ENCODE results near the gene SELENOS. TPM values are rescaled to one million over a fixed set of nuclear protein-coding genes. Genes with fewer than 3 reads are reported as not detected.
"Not testable (repeated sequence)": the region's sequence is repeated elsewhere in the genome, so short reads cannot be mapped to it uniquely, and the experiment has no call there.

Gene SELENOS
- total RNA-seq, 1 donor from 2014 or later, result 68.0 TPM

DNA sequence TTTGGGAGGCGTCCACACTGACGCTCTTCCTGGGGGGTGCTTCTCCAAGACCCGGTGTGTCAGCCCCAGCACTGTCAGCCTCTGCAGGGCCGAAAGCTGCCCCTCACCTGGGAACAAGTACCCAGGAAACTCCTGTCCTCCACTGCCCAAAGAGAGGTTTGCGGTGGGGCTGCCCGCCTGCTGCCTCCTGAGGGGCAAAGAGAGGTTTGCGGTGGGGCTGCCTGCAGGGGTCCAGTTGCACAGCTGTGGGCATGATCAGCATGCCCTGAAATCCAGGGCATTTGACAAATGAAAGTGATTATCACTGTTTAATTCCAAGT, 32.8 kb upstream of the SELENOS start:
- no peak for DNase-seq (ENCODE audit: low read depth)

DNA sequence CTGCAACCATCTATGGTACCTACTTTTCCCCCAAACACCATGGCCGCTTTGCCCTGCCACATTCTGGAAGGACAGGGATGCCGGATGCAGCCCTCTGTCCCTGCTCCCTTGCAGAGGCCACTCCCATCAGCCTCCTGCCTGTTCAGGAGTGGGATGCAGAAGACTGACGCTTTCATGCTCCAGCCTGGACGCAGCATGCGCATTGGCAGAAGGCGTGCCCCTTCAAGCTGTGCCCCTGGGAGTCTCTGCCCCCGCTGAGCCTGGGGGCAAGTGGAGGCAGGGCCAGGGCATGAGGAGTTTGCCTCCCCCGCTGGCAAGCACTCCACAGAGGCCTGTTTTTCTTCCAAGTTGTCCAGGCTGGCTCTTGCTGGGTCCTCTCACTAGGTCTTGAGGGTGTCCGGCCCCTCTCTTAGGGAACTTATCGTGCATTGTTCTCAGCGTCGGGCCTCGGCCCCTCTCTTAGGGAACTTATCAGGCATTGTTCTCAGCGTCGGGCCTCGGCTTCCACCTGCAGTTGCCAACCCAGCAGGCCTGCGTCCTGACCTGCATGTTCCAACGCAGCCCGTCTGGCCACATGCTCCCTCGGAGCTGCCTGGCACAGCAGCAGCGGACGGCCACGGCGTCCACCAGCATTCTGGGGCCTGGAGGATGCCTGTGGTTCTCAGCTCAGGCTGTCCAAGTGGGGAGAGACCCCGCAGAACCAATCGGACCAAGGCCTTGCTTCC, 32.3 kb upstream of the SELENOS start:
- DNase-seq (ENCODE audit: low read depth), result no peak

DNA sequence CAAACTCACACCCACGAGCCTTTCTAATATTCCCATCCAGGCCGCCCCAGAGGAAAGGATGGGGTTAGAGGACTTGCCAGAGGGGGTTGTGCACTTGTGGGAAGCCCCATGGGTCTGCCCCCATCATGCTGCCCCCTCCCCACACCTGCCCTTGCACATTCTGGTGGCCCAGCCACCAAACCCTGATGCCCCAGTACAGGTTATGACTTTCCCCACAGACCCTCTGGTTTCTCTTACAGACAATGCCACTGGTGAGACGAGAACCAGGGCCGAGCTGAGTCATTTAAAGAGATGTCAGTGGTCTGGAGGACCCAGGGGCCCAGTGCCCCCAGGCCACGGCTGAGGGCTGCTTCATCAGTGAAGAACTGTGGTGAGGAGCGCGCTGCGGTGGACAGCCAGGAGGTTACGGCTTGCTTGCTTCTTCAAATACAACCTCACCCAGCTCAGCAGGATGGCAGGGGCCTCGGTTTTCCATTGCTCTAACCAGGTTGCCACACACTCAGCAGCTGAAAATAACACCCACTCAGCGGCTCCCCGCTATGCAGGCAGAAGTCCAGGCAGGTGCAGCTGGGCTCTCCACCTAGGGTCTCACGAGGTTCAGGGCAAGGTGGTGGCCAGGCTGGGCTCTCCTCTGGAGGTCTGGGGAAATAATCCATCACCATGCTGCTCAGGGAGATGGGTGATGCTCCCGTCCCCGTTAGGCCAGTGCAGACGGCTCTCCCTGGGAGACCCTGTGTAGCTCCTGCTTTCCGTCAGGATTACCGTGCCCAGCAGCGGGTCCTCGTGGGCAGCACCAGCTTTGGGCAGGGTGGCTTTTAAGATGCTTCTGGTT, 31.5 kb upstream of the SELENOS start:
- no peak for DNase-seq (ENCODE audit: low read depth)

DNA sequence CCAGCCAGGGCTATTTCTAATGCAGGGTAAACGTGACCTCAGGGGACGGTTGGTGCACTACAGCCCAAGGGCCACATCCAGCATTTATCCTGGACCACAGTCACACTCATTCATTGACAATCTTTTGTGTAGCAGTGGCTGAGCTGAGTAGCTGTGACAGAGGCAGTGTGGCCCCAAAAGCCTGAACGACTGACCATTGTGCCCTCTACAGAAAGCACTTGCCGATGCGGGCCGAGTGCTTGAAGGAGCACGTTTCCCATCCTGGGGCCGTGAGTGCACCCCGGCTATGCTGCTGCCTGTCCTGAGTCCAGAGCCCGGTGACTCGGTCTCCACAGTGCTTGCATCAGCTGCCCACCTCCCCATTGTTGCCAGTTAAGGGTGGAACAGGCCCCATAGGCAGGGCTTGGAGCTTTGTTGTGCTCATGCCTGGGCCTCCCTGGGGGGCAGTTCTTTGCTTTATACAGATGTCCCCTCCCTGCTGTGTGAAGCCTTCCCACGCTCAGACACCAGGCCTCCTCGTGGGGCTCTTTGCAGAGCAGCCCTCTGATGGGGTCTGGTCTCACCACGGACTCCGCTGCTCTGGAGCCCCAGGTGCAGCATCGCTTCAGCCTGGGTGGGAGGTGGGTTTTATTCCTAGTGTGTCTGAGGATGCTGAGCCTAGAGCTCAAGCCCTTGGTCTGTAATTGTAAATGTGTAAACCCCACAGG, 30.8 kb upstream of the SELENOS start:
- no peak for DNase-seq (ENCODE audit: low read depth)

DNA sequence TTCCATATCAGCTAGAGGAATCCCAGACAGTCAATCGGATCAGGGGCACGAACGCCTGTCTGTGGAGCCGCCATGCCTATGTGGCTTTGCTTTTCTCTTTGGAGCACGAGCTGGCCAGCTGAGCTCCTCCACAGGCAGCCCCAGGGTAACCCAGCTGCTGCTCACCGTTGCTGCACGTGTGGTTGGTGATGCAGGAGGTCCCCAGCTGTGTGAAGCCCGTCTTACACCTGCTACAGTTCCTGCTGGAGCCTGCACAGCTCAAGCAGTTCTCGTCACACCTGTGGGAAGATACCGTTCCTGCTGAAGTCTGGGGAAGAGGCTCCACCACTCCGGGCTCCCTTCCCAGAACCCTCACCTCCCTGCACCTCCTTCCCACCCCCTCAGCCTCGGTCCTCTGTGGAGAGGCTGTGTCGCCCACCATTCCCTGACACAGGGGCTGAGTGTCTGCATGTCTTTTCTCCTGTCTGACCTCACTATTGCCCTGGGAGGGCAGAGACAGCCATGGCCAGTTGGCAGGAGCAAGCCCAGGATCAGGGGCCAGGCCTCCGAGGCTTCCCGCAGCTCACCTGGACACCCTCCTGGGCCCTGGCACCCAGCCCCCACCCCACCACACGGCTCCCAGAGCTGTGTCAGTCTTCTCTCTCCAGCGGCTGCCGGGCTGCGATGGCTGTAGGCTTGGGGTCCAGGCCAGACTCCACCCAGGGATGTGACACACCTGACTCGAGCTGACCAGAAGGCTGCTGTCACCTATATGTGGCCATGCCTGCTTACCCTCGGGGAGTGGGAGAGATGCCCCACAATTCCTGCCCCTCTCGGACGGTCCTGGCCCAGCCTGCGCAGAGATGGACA, 30.0 kb upstream of the SELENOS start:
- no peak for DNase-seq (ENCODE audit: low read depth)

DNA sequence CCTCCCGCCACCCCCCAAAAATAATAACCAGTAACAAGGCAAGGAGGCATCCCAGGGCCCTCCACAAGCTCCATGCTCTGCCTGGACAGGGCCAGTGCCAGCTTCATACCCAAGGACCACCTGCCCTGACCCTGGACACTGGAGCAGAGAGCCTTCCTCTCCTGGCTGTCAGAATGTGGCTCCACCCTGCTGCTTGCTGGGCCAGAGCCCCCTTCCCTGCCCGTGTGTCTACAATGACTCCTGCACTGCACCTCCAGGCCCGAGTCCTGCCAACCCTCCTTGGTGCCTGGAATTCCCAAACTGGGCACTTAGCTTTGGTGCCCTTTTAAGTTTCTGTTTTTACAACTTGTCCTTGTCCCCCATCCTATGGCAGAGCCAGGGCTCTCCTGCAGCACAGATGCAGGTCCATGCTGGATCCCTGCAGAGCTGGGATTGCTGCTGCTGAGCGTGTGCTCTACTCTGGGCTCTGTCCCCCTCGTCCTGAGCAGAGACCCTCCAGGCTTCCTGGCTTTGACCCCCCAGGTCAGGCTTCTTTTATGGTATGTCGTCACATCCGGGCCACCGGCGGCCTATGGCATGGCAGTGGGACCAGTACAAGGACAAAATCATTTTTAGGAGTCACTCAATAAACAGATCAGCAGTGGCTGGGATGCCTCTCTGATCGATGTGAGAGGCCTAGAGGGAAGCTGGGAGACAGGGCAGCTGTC, 29.2 kb upstream of the SELENOS start:
- DNase-seq (ENCODE audit: low read depth), result no peak

DNA sequence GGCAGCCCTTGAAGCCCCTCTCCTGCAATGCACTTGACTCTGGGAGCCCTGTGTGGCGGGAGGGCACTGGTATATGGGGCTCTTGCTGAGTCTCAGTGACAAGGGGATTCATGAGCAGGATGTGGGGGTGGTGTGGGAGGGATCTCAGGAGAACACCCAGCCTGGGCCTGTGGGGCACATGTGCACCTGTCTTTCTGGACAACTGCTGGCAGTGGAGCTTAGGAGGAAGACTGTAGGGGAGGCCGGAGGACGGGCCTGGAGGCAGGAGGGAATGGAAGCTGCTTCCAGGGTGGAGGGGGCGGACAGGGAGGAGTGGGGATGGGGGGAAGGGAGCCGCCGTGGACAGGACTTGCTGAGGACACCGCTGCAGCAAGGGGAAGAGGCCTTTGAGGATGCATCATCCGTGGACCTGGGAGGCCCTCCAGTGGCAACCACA, 28.6 kb upstream of the SELENOS start:
- peak; percentile 9 for DNase-seq (ENCODE audit: low read depth)

DNA sequence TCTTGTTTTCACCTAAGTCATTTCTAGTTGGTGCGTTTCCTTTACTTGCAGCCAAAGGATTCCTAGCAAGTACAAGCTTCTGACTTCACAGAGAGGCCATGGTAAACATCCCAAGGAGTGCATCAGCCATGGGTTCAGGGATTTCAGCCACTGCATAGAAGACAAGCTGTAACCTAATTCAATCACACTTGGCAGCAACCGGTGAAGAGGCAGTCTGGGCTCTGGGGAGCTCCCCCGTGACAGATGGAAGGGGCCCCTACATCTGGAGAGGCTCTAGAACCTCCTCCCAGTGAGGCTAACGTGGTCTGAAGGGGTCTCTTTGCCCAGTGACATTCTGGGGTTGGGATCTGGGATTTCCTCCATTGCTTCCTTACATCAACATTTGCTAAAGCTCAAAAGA, 26.1 kb upstream of the SELENOS start:
- DNase-seq (ENCODE audit: low read depth), result no peak

DNA sequence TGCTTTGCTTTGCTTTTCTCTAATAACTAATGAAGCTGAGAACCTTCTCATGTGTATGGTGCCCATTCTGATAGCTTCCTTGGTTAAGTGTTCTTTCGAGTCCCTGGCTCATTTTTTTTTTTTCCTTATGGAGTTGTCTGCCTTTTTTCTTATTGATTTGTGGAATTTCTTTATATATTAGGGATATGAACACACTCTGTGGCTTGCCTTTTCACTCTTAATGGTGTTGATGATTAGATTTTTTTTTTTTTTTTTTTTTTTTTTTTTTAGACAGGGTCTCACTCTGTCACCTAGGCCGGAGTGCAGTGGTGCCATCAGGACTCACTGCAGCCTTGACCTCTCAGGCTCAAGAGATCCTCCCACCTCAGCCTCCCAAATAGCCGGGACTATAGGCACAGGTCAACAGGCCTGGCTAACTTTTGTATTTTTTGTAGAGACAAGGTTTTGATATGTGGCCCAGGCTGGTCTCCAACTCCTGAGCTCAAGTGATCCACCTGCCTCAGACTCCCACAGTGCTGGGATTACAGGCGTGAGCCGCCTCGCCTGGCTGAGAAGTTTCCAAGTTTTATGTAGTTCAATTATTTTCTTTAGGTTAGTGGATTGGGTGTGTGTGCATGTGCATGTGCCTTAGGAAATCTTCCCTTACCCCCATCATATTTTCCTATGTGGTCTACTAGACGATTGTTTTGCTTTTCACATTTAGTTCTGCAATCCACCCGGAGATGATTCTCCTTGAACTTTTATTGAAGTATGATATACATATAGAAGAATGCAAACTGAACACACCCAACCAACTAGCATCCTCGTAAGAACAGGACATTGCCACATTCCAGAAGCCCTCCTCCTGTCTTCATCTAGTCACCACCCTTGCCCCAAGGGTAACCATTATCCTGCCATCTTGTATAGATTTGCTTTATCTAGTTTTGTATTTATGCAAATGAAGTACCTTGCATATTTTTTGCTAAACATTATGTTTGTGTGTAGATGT, 19.4 kb upstream of the SELENOS start:
- no peak for DNase-seq (ENCODE audit: low read depth)

DNA sequence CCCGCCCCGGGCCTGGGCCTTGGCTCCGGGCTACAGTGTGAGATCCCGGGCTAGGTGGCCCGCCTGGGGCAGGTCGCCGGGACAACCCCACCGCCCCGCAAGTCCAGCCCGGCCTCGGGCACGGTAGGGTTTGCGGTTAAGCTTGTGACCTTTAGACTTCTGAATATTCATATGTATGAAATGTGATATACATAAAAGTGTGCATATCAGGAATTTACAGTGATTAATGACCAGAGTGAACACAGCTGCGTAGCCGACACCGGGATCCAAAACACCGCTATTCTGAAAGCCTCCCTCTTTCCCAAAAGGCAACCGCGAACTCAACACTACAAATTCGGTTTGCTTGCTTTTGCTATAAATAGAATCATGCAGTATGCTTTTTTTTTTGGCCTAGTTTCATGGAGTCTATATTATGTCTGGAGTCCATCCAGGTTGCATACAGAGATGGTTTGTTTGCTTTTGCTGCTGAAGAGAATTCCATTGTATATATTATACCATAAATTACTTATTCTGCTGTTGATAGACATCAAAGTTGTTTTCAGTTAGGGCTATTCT, 18.4 kb upstream of the SELENOS start:
- DNase-seq (ENCODE audit: low read depth), result no peak

DNA sequence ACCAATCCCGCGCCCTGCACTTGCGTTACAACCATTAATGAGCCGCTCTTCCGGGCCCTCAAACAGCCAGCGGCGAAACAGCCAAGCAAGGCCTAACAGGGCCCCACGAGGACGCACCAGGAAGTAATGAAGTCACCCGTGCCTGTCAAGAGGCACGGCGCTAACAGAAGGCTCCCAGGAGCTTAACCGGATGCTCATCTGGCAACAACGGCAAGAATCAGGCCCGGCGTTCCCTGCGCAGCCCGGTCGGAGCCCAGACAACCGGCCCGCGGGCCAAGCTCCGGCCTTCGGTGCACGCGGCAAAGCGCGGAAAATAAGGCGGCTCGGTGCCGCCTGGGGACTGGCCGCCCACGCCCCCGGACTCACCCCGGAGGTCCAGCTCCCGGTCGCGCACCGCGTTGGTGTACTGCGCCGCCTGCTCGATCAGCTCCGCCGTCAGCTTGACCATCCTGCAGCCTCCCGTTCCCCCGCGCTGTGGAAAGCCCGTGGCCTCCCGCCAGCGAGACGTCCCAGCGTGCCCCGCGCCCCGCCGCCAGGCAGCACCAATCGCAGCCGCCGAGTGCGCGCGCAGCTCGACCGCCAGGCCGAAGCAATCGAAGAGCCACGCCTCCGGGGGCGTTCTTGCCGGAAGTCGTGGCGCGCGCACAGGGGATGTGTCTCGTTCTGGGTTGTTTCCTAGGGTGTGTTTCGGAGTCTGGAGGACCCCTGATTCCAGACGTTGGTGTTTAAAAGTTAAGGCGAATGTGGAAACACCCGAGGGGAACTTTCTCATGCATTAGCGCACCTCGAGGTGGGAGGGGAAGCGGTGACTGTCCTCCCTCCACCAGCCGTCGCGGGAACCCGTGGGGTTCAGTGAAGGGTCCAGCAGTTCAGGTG, 17.7 kb upstream of the SELENOS start, which contains the start of gene SNRPA1:
SNRPA1 (minus strand) TSS at position 518 of the 876 bp plus-strand sequence; CDS start at position 448, 70 bp downstream.
- peak; percentile 95 for DNase-seq (ENCODE audit: low read depth)

DNA sequence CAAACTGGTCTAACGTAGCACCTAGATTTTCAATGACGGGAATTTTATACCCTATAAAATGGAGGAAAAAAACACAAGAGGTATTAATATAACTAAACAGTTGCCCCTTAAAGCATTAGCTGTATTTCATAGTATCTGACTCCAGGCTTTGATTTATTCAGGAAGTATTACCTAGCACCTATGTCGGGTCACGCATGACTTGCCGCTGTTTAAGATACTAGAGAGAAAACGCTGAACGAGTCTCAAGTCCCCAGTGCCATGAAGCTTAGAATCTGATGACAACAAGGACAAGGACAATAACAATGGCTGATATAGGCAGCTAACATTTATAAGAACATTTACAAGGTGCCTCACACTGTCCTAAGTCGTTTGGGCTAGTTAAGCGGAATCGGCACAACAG, 15.8 kb upstream of the SELENOS start:
- DNase-seq (ENCODE audit: low read depth), result no peak

DNA sequence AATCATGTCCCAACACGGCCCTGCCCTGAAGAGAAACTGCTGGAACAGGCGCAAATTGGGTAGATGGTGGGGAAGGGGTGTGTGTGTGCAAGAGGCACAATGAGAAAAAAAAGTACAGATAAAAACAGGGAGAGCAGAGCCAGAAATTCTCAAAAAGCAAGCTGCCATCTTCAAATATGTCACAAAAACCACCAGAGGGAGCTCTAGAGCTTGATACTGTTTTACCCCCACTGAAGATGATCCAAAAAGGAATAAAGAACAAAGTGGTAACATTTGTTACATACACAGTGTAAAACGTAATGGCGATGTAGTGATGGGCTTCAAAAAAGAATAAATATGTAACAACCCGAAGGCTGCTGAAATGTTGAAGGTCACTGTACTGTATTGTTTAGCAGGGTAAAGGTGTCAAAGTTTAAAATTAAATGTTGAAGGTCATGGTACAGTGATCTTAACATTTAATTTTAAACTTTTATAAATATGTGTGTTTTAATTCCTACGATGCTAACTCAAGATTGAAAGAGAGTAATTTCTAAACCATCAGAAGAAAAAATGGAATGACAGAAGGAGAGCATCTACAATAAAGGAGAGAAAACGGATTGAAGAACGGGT, 11.7 kb upstream of the SELENOS start:
- peak; percentile 49 for DNase-seq (ENCODE audit: low read depth)

DNA sequence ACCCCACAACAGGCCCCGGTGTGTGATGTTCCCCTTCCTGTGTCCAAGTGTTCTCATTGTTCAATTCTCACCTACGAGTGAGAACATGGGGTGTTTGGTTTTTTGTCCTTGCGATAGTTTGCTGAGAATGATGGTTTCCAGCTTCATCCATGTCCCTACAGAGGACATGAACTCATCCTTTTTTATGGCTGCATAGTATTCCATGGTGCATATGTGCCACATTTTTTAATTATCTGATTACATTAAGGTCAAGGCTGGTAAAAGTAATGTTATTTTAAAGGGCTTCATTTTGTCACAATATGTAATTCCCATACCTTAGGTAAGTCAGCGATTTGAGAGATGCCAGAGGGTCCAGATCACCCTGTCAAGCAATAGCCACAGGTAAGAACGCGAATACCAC, 10.1 kb upstream of the SELENOS start:
- DNase-seq (ENCODE audit: low read depth), result not testable (repeated sequence)

DNA sequence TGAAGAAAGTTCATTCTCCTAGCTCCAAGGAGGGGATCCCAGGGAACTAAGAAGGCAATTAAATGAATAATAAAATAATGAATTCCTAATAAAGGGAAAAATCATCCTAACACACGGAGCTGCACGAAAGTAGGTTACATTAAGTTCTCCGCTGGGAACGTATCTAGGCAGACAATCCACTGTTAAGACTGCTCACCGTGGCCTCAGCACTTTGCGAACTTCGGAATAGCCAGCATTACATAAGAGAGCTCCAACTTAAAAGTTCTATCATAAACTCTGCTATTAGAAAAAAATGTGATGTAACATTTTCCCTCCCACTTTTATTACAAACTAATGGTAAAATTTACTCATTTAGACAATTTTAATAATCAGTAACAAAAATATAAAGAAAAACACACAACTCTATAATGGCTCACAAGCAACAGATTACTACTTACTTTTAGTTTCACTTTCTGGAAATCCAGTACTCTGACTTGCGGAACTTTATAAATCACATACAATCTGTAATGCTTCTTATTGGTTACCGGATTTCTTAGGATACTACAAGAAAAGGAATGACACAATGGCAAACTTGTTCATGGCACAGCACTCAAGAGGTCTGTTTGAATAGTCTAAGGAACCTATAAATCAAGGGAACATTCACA, 9.3 kb upstream of the SELENOS start:
- no peak for DNase-seq (ENCODE audit: low read depth)

DNA sequence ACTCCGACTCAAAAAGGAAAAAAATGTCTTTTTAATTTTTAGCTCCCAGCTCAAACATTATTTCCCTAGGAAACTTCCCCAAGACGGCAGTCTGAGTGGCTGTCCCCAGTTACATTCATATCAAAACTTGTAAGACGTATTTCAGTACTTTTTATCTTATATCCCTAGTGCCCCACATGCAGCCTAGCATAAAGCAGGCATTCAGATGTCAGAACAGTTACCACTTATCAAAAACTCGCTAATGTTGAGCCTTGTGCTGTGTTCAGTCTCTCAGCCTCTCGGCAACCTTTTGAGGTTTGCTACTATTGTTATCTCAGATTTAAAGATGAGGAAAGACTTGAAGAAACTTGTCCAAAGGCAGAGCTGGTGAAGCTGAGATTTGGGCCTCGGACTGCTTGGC, 6.6 kb upstream of the SELENOS start:
- no peak for DNase-seq (ENCODE audit: low read depth)

DNA sequence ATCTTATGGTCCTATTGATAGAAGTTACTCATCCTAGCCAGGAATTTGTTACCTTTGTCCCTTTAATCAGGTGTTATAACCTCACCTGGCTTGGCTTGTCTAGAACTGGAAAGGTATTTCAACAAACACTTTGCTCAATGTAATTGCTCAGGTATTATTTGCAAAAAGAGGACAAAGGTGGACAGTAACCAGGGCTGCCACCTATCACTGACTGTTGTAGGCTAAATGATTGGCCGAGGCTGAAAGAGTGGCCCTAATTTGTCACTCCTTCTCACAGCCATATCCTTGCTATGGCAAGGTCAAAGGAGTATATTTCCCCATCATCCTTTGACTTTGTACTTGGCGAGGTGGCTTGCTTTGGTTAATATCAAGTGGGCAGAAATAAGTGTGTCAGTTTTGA, 2.7 kb upstream of the SELENOS start:
- no peak for DNase-seq (ENCODE audit: low read depth)
